Nephron progenitor cell (in vitro differentiated cells): ENCODE measurements around the gene PARP12.

Experiments
- DNase-seq: peaks from one replicate; pipeline ENCODE4 v3.0.0; 2021
- H3K27ac Mint-ChIP-seq: 2 replicates; pipeline ENCODE4 v1.8.0; 2021; ENCODE audit warnings: mild to moderate bottlenecking, moderate library complexity, mixed read lengths
- H3K27me3 Mint-ChIP-seq: 2 replicates; pipeline ENCODE4 v1.8.0; 2021; ENCODE audit warnings: mild to moderate bottlenecking, low read depth, mixed read lengths; ENCODE audit not compliant: poor library complexity
- H3K36me3 Mint-ChIP-seq: 2 replicates; pipeline ENCODE4 v1.8.0; 2021; ENCODE audit warnings: low read depth, mixed read lengths
- H3K4me1 Mint-ChIP-seq: 2 replicates; pipeline ENCODE4 v1.8.0; 2021; ENCODE audit warnings: mixed read lengths
- H3K4me3 Mint-ChIP-seq: 2 replicates; pipeline ENCODE4 v1.8.0; 2021; ENCODE audit warnings: mild to moderate bottlenecking, moderate library complexity, mixed read lengths
- H3K9me3 Mint-ChIP-seq: 2 replicates; pipeline ENCODE4 v1.8.0; 2021; ENCODE audit warnings: mild to moderate bottlenecking, moderate library complexity, mixed read lengths
- CTCF ChIP-seq: fragments of 200-600 bp; sonication (generic); IDR thresholded peaks from 2 replicates; pipeline ENCODE4 v1.5.0; 2021; ENCODE audit warnings: antibody characterized with exemption

PARP12 gene

GRCh38 chr7:140057143-140057535 lies 5.6 kb downstream of the PARP12 start:
- H3K27me3 Mint-ChIP-seq: peaks cover 53% of the 10 kb centered on the region
- no peak for DNase-seq
- H3K27ac Mint-ChIP-seq: no peak overlapping the region
- no peak overlapping the region for H3K4me3 Mint-ChIP-seq
- no peak for TF ChIP-seq CTCF
- peaks cover 5% of the 10 kb centered on the region for H3K9me3 Mint-ChIP-seq
- H3K36me3 Mint-ChIP-seq: no peaks in the 10 kb centered on the region
- H3K4me1 Mint-ChIP-seq: peaks cover 7% of the 10 kb centered on the region

GRCh38 chr7:140056431-140057142 lies 6.2 kb downstream of the PARP12 start:
- peaks cover 7% of the 10 kb centered on the region for H3K4me1 Mint-ChIP-seq
- no peak overlapping the region for H3K27ac Mint-ChIP-seq
- peaks cover 4% of the 10 kb centered on the region for H3K9me3 Mint-ChIP-seq
- TF ChIP-seq CTCF: no peak
- no peak overlapping the region for H3K4me3 Mint-ChIP-seq
- no peaks in the 10 kb centered on the region for H3K36me3 Mint-ChIP-seq
- peaks cover 49% of the 10 kb centered on the region for H3K27me3 Mint-ChIP-seq
- DNase-seq: no peak

- no peak overlapping the region for H3K4me3 Mint-ChIP-seq
- H3K9me3 Mint-ChIP-seq: no peaks in the 10 kb centered on the region
- H3K4me1 Mint-ChIP-seq: peaks cover 7% of the 10 kb centered on the region
- no peak for DNase-seq
- TF ChIP-seq CTCF: no peak
- H3K27me3 Mint-ChIP-seq: peaks cover 46% of the 10 kb centered on the region
- no peaks in the 10 kb centered on the region for H3K36me3 Mint-ChIP-seq
- H3K27ac Mint-ChIP-seq: no peak overlapping the region
These were observed 6.9 kb downstream of the PARP12 start for GRCh38 chr7:140055833-140056232.

GRCh38 chr7:140054751-140055150 lies 8.0 kb downstream of the PARP12 start:
- no peaks in the 10 kb centered on the region for H3K36me3 Mint-ChIP-seq
- no peak for DNase-seq
- H3K27me3 Mint-ChIP-seq: peaks cover 41% of the 10 kb centered on the region
- peaks cover 7% of the 10 kb centered on the region for H3K4me1 Mint-ChIP-seq
- no peak overlapping the region for H3K4me3 Mint-ChIP-seq
- peak overlapping the region; percentile 63 for H3K27ac Mint-ChIP-seq
- H3K9me3 Mint-ChIP-seq: no peaks in the 10 kb centered on the region
- no peak for TF ChIP-seq CTCF

- H3K4me1 Mint-ChIP-seq: peaks cover 7% of the 10 kb centered on the region
- no peak for TF ChIP-seq CTCF
- H3K4me3 Mint-ChIP-seq: no peak overlapping the region
- H3K9me3 Mint-ChIP-seq: no peaks in the 10 kb centered on the region
- DNase-seq: no peak
- H3K27me3 Mint-ChIP-seq: peaks cover 33% of the 10 kb centered on the region
- H3K27ac Mint-ChIP-seq: no peak overlapping the region
- no peaks in the 10 kb centered on the region for H3K36me3 Mint-ChIP-seq
These were observed 8.8 kb downstream of the PARP12 start for GRCh38 chr7:140053812-140054539.
